Body of pancreas (tissue), 4 donors: ENCODE data around the gene NUDT19.

Experiments used
- CTCF ChIP-seq, 7 experiments: fragments of 450-650 bp in 4 of 7; fragments of 200-600 bp in 3 of 7; sonication (generic) in 3 of 7; IDR thresholded peaks; one replicate each; pipeline ENCODE4 v1.5.1; 2016 to 2019; ENCODE audit warnings: antibody characterized with exemption in 7 of 7
- POLR2A ChIP-seq, 3 donors: fragments of 450-650 bp; IDR thresholded peaks; one replicate each; pipeline ENCODE4 v1.6.1; 2016; ENCODE audit warnings: antibody characterized with exemption in 3 of 3, mild to moderate bottlenecking in 2 of 3

- TF ChIP-seq CTCF (IDR thresholded peaks at IDR 0.05) = no peak
- TF ChIP-seq POLR2A (IDR thresholded peaks at IDR 0.05) = no peak
These were observed 29.4 kb upstream of the NUDT19 start for GRCh38 chr19:32662186-32662585.
